Esophagus (tissue), 2 donors: ENCODE data around the gene CLDN10. TPM values are rescaled to one million over a fixed set of nuclear protein-coding genes. Genes with fewer than 3 reads are reported as not detected.
"Not testable (repeated sequence)": the region's sequence is repeated elsewhere in the genome, so short reads cannot be mapped to it uniquely, and the experiment has no call there.

Experiments used
- H3K27ac ChIP-seq, 2 donors: one replicate each; pipeline ENCODE4 v1.5.1; 2013; ENCODE audit warnings: low read depth in 2 of 2, mild to moderate bottlenecking in 2 of 2, inconsistent platforms in 1 of 2, low read length in 1 of 2, moderate library complexity in 1 of 2
- H3K27me3 ChIP-seq, 2 donors: one replicate each; pipeline ENCODE4 v1.6.1; 2013; ENCODE audit warnings: low read length in 2 of 2, control low read depth in 1 of 2, mild to moderate bottlenecking in 1 of 2; ENCODE audit not compliant: insufficient read depth in 2 of 2, control insufficient read depth in 1 of 2
- H3K36me3 ChIP-seq, 2 donors: one replicate each; pipeline ENCODE4 v1.6.1; 2013; ENCODE audit warnings: low read length in 1 of 2; ENCODE audit not compliant: control insufficient read depth in 2 of 2, insufficient read depth in 2 of 2
- H3K4me1 ChIP-seq, 2 donors: one replicate each; pipeline ENCODE4 v1.6.1; 2013; ENCODE audit warnings: low read length in 1 of 2; ENCODE audit not compliant: control insufficient read depth in 2 of 2, insufficient read depth in 2 of 2
- H3K4me3 ChIP-seq, 2 donors: one replicate each; pipeline ENCODE4 v1.5.1; 2013; ENCODE audit warnings: low read length in 2 of 2, mild to moderate bottlenecking in 2 of 2, low read depth in 1 of 2, moderate library complexity in 1 of 2
- H3K9me3 ChIP-seq, 2 donors: one replicate each; pipeline ENCODE4 v1.6.1; 2013; ENCODE audit warnings: mild to moderate bottlenecking in 2 of 2, low read depth in 1 of 2, low read length in 1 of 2, moderate library complexity in 1 of 2; ENCODE audit not compliant: control insufficient read depth in 2 of 2, insufficient read depth in 1 of 2
- WGBS, 2 donors: extraction: QIAGEN DNeasy Blood & Tissue Kit; methylation state at CpG; one replicate each; pipeline ENCODE4 v1.1.7; 2013; 5-methylcytosine and 5-hydroxymethylcytosine counted together
- polyA plus RNA-seq, 2 donors: library from polyadenylated mRNA; stranded (reverse); fragments of 200-250 nt; gene quantifications; one replicate each; pipeline ENCODE4 v1.2.3, GENCODE V29; 2013
- donor health status: healthy with polysubstance abuse.
- donor health status: Bipolar disorder and iron deficiency.

The CLDN10 gene
- polyA plus RNA-seq, 2 donors: 2.5 to 3.9 TPM

DNA sequence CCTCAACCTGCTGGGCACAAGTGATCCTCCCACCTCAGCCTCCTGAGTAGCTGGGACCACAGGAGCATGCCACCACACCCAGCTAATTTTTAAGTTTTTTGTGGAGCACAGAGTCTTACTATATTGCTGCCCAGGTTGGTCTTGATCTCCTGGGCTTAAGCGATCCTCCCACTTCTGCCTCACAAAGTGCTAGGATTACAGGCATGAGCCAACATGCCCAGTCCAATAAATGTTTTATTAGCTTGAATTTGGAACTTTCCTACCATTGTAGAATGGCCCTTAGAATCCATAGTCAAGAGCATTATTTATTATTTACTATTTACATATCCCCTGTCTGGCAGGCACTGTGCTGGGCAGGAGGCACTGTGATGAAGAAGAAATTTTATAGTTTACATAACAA lies 39.6 kb upstream of the CLDN10 start:
- no peaks in the 10 kb centered on the region for H3K9me3 ChIP-seq

DNA sequence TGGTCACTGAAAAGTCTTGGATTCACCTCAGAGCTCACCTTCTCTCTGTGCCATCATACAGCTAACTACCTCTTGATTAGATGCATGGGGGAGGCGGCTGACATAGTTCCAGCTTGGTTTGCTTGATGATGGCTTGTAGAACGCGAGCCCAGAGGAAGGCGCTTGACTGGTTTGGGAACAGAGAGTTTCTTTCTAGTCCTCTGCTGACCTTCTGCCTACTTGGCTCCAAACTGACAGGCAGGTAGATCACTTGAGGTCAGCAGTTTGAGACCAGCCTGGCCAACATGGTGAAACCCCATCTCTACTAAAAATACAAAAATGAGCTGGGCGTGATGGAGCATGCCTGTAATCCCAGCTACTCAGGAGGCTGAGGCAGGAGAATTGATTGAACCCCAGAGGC lies 36.9 kb upstream of the CLDN10 start:
- not testable (repeated sequence) for H3K36me3 ChIP-seq, H3K27me3 ChIP-seq, H3K4me1 ChIP-seq, H3K4me3 ChIP-seq, H3K9me3 ChIP-seq
- peak overlapping the region; percentile 41 to 70 for H3K27ac ChIP-seq
- 59 to 67% methylated on average over 5 of the region's 5 CpGs for WGBS, 2 donors

More for the DNA sequence above, 39.6 kb upstream of the CLDN10 start:
- Histone ChIP-seq H3K4me1 (peaks cover 0 to 2% of the 10 kb centered on the region in 2 donors), H3K27me3 (no peaks in the 10 kb centered on the region), H3K27ac (peak overlapping the region in 1 of 2 donors; percentile 10), H3K36me3 (no peaks in the 10 kb centered on the region), H3K4me3 (no peak overlapping the region)
- WGBS, 2 donors: 64 to 77% methylated on average over 1 of the region's 1 CpG

DNA sequence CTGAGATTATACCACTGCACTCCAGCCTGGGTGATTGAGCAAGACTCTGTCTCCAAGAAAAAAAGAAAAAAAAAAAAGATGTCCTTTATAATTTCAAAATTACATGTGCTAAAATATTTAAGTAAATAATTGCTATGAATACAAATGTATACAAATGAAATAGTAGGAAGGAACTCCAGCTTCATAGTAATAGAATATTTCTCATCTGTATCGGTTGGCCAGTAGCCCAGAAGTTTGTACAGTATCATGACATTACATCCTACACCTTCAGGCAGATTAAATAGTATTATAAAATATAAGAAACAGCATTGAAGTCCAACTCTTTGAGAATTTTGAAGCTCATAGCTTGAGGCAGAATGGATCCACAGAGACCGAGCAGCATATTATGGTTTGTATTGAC lies 36.5 kb upstream of the CLDN10 start:
- H3K4me1 ChIP-seq: no peaks in the 10 kb centered on the region
- H3K27me3 ChIP-seq: no peaks in the 10 kb centered on the region
- H3K27ac ChIP-seq: no peak overlapping the region
- H3K9me3 ChIP-seq: no peaks in the 10 kb centered on the region
- no peak overlapping the region for H3K4me3 ChIP-seq
- no peaks in the 10 kb centered on the region for H3K36me3 ChIP-seq
- 20 to 36% methylated on average over 2 of the region's 2 CpGs for WGBS, 2 donors

DNA sequence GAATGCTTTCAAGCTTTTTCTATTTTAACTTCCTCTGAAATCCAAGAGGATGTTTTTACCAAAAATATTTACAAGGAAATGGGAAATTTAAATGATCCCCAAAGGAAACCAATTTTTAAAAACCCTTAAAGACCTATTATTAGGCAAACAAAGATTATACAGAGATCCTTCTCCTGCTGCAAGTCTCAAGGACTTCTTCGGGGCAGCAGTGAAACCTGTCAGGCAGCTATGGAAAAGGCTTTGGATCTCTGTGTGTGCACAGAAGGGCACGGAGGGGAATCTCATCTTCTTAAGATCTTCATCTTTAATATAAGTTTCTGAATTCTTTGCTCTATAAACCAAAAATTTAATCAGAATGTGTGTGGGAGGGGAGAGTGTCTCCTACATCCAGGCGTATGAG lies 36.0 kb upstream of the CLDN10 start:
- Histone ChIP-seq H3K4me3 (no peak overlapping the region), H3K9me3 (no peaks in the 10 kb centered on the region), H3K27me3 (no peaks in the 10 kb centered on the region), H3K36me3 (no peaks in the 10 kb centered on the region), H3K27ac (no peak overlapping the region), H3K4me1 (no peaks in the 10 kb centered on the region)
- 9 to 27% methylated on average over 3 of the region's 3 CpGs for WGBS, 2 donors

DNA sequence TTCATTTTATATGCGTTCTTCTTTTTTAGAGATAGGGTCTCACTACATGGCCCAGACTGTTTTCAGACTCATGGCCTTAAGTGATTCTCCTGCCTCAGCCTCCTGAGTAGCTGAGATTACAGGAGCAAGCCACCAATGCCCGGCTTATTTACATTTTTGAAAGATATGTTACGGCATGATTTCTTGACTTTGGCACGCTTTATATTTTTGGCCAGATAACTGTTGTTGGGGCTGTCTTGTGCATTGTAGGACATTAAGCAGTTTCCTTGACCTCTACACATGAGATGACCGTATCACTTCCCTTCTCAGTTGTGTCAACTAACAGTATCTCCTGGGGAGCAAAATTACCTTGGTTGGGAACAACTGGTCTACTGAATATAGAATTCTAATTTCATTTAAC lies 28.9 kb upstream of the CLDN10 start:
- Histone ChIP-seq H3K27ac (no peak overlapping the region), H3K36me3 (no peaks in the 10 kb centered on the region), H3K4me1 (no peaks in the 10 kb centered on the region), H3K9me3 (no peaks in the 10 kb centered on the region), H3K27me3 (no peaks in the 10 kb centered on the region), H3K4me3 (no peak overlapping the region)
- 59 to 73% methylated on average over 5 of the region's 5 CpGs for WGBS, 2 donors

DNA sequence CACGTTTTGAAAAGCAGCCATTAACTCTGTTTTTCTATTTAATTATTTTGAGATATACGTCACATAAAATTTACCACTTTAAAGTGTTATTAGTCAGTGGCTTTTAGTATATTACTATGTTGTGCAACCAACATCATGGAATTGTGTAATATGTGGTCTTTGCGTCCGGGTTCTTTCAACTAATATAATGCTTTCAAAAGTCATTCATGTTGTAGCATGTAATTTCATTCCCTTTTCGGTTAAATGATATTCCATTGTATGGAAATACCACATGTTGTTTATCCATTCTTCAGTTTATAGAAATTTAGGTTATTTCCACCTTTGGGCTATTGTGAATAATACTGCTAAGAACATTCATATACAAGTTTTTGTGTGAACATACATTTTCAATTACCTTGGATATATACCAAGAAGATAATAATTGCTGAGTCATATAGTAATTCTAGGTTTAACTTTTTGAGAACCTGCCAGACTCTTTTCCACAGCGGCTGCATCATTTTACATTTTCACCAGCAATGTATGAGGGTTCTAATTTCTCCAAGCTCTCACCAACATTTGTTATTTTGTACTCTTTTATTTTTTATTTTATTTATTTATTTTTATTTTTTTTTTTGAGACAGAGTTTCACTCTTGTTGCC lies 28.1 kb upstream of the CLDN10 start:
- Histone ChIP-seq H3K4me1 (no peaks in the 10 kb centered on the region), H3K27me3 (no peaks in the 10 kb centered on the region), H3K27ac (no peak overlapping the region), H3K4me3 (no peak overlapping the region), H3K9me3 (no peaks in the 10 kb centered on the region), H3K36me3 (no peaks in the 10 kb centered on the region)
- 31 to 48% methylated on average over 6 of the region's 6 CpGs for WGBS, 2 donors

DNA sequence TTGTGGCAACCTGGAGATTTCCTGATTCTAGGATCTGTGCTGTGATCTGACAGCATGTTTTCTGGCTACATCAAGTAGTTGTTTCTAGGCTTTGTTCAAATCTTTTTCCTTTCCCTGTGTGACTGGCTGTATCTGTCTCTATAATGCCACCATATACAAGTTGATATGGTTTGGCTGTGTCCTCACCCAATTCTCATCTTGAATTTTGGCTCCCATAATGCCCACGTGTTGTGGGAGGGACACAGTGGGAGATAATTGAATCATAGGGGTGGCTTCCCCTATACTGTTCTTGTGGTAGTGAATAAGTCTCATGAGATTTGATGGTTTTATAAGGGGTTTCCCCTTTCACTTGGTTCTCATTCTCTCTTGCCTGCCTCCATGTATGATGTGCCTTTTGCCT lies 24.6 kb upstream of the CLDN10 start:
- 67 to 93% methylated on average over 1 of the region's 1 CpG for WGBS, 2 donors
- H3K36me3 ChIP-seq: no peaks in the 10 kb centered on the region
- no peaks in the 10 kb centered on the region for H3K27me3 ChIP-seq

DNA sequence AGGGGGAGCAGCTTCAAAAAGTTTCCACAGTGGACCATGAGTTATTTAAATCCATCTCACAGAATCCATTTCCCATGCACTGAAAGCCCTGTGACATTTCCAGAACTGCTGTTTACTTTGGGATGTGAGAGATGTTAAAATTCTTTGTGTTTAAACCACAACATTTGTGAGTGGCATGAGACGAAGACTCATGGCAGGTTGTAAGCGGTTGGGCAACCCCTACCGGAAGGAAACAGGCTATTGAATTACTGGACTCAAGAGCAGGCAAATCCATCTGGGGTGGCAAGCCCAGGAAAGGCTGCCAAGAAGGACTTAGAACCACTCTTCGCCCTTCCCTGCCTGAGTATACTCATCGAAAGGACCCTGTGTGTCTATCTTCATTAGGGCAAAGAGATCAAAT lies 22.3 kb upstream of the CLDN10 start:
- Histone ChIP-seq H3K36me3 (no peaks in the 10 kb centered on the region), H3K9me3 (no peaks in the 10 kb centered on the region), H3K27ac (no peak overlapping the region), H3K4me1 (peaks cover 0 to 3% of the 10 kb centered on the region in 2 donors), H3K4me3 (no peak overlapping the region), H3K27me3 (no peaks in the 10 kb centered on the region)
- WGBS, 2 donors: 18 to 22% methylated on average over 5 of the region's 5 CpGs

More for the DNA sequence above, 24.6 kb upstream of the CLDN10 start:
- Histone ChIP-seq H3K27ac (no peak overlapping the region), H3K9me3 (no peaks in the 10 kb centered on the region), H3K4me3 (no peak overlapping the region), H3K4me1 (no peaks in the 10 kb centered on the region)

DNA sequence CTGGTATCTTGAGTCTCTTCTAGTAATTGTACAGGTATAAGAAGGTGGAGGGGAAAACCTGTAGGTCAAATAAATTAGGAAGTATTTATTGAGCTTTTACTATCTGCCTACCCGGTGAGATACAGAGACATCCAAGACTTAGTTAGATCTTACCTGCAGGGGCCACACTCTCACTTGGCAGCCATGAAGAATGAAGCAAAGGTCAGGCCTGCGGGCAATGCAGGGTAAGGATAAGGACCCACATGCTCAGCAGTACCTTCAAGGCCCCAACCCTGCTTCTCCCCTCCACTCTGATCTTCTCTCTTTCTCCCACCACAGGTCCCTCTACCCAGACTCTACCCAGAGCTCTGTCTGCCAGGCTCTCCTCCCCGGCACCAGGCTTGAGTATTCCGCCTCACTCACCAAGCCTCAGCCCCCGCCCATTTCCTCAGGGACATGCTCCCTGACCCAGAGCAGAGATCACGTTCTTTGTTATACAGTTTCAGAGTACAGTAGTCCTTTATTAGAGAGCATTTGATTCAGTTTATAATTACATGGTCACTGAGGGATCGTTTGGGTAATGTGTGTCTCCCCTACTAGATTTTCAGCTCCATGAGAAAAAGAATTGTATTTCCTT lies 18.9 kb upstream of the CLDN10 start:
- no peaks in the 10 kb centered on the region for H3K36me3 ChIP-seq
- H3K9me3 ChIP-seq: no peaks in the 10 kb centered on the region
- H3K4me3 ChIP-seq: no peak overlapping the region
- WGBS, 2 donors: 56 to 73% methylated on average over 7 of the region's 7 CpGs
- no peaks in the 10 kb centered on the region for H3K27me3 ChIP-seq
- peaks cover 0 to 3% of the 10 kb centered on the region in 2 donors for H3K4me1 ChIP-seq
- H3K27ac ChIP-seq: no peak overlapping the region

DNA sequence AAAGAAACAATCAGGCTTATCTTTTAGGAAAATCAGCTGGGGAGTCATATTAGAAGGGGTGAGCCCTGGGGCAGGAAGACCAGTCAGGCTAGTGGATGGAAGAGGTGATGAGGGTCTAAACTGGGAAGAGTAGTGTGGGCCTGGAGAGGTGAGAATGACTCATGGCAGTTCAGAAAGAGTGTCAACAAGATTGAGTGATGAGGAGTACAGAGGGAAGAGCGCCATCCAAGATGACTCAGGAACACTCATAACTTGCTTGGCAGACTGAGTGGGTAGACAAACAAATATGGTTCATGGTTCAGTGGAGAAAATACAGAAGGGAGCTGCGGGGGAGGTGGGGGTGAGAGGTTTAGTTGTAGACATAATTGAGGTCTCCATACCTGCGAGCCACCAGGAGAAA lies 17.3 kb upstream of the CLDN10 start:
- Histone ChIP-seq H3K36me3 (no peaks in the 10 kb centered on the region), H3K4me1 (peaks cover 0 to 3% of the 10 kb centered on the region in 2 donors), H3K9me3 (no peaks in the 10 kb centered on the region), H3K27me3 (no peaks in the 10 kb centered on the region), H3K27ac (peak overlapping the region; percentile 57 to 73), H3K4me3 (no peak overlapping the region)
- WGBS, 2 donors: 50 to 53% methylated on average over 3 of the region's 3 CpGs
